Measurements from ENCODE around the gene INPP4A. TPM values are rescaled to one million over a fixed set of nuclear protein-coding genes. Genes with fewer than 3 reads are reported as not detected.

INPP4A gene
- polyA plus RNA-seq, 2 of the 4 experiments (the other 2 are of a cell fraction): 9.4 to 16.0 TPM

DNA sequence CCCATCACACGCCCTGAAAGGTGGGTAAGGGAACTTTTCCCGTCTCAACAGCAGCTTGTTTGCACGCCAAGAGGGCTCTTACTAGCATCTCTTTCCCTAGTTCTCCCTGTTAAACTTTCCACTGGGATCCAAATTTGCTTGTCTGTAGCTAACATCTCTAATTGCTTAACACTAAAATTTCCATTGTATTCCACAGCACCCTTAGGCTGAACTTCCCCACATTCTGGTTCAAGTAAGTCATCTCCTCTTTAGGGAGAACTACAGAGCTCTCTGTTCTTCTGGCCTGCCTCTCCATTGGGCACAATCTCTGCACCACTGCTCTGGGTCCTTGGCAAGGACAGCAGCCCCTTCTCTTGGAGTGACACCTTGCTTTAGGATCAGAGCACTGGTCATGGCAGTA lies 187.7 kb downstream of the INPP4A start:
- Histone ChIP-seq H3K27ac (no peak overlapping the region), H3K9me3 (no peaks in the 10 kb centered on the region), H3K4me2 (no peak overlapping the region), H3K4me3 (no peak overlapping the region), H3K4me1 (no peaks in the 10 kb centered on the region)
- ChIA-PET CTCF (no interaction called here), POLR2A (no interaction called here)
- WGBS (ENCODE audit: missing lambda C conversion rate): 68% methylated on average over 3 of the region's 3 CpGs
- no peak for ATAC-seq
- DNase-seq (ENCODE audit: low read depth in 1 of 2, low spot score in 1 of 2): no peak
- FAIRE-seq: no peak
- TF ChIP-seq, protein P1, sequence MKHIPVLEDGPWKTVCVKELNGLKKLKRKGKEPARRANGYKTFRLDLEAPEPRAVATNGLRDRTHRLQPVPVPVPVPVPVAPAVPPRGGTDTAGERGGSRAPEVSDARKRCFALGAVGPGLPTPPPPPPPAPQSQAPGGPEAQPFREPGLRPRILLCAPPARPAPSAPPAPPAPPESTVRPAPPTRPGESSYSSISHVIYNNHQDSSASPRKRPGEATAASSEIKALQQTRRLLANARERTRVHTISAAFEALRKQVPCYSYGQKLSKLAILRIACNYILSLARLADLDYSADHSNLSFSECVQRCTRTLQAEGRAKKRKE (CRISPR knock-in tag; IDR thresholded peaks at IDR 0.05; ENCODE audit: low read depth): no peak
- TF ChIP-seq HOXA7 (CRISPR knock-in tag; IDR thresholded peaks at IDR 0.05) (no peak), NPAS2 (CRISPR knock-in tag; IDR thresholded peaks at IDR 0.05; ENCODE audit: borderline replicate concordance) (no peak), FOSB (CRISPR knock-in tag; IDR thresholded peaks at IDR 0.05) (no peak), POLR2AphosphoS2 (conservative IDR thresholded peaks at IDR 0.05; ENCODE audit: low read length) (no peak), ZSCAN20 (CRISPR knock-in tag; IDR thresholded peaks at IDR 0.05) (no peak), RNF2 (IDR thresholded peaks at IDR 0.05; ENCODE audit: borderline replicate concordance, low read depth) (no peak), NFE2L2 (conservative IDR thresholded peaks at IDR 0.05; ENCODE audit: low read length) (no peak), FOXS1 (CRISPR knock-in tag; IDR thresholded peaks at IDR 0.05) (no peak), ESRRA (IDR thresholded peaks at IDR 0.05; ENCODE audit: borderline replicate concordance, low read length) (no peak)
- TF ChIP-seq, protein P2, sequence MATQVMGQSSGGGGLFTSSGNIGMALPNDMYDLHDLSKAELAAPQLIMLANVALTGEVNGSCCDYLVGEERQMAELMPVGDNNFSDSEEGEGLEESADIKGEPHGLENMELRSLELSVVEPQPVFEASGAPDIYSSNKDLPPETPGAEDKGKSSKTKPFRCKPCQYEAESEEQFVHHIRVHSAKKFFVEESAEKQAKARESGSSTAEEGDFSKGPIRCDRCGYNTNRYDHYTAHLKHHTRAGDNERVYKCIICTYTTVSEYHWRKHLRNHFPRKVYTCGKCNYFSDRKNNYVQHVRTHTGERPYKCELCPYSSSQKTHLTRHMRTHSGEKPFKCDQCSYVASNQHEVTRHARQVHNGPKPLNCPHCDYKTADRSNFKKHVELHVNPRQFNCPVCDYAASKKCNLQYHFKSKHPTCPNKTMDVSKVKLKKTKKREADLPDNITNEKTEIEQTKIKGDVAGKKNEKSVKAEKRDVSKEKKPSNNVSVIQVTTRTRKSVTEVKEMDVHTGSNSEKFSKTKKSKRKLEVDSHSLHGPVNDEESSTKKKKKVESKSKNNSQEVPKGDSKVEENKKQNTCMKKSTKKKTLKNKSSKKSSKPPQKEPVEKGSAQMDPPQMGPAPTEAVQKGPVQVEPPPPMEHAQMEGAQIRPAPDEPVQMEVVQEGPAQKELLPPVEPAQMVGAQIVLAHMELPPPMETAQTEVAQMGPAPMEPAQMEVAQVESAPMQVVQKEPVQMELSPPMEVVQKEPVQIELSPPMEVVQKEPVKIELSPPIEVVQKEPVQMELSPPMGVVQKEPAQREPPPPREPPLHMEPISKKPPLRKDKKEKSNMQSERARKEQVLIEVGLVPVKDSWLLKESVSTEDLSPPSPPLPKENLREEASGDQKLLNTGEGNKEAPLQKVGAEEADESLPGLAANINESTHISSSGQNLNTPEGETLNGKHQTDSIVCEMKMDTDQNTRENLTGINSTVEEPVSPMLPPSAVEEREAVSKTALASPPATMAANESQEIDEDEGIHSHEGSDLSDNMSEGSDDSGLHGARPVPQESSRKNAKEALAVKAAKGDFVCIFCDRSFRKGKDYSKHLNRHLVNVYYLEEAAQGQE (IDR thresholded peaks at IDR 0.05): no peak

DNA sequence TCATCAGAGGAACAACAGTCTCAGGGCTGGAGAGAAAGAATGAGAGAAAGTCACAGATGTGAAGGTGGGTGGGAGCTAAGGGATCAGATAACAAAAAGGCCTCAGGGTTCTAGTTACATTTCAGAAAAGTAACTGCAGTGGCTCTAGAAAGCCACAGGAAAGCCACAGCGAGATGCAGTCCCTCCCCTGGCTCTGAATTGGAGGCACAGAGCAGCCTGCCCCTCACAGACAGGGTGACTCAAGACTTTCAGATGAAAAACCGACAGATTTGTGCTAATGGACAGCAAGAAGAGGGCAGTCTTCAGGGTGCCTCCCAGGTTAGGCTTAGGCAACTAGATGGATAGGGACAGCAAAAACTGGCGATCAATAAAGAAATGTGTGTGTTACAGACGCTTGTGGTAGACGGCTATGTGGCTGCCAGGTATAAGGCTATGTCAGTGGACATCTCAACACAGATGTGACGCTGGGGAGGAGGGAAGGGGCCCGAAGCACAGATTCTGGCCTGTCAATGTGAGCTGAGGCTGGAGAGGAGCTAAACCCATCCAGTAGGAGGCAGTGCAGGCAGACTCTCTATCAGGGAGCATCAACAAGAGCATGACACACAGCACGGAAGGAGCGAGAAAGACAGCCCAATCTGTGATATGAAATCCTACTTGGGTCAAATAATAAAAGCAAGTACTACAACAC lies 189.9 kb downstream of the INPP4A start:
- Histone ChIP-seq H3K9me3 (no peaks in the 10 kb centered on the region), H3K4me2 (no peak overlapping the region), H3K4me3 (no peak overlapping the region), H3K4me1 (no peaks in the 10 kb centered on the region), H3K27ac (no peak overlapping the region)
- ATAC-seq: peak; percentile 77 to 90
- TF ChIP-seq MAFK (IDR thresholded peaks at IDR 0.05; ENCODE audit: partially characterized antibody): no peak
- TF ChIP-seq JUNB (IDR thresholded peaks at IDR 0.05): no peak
- TF ChIP-seq, protein P3, sequence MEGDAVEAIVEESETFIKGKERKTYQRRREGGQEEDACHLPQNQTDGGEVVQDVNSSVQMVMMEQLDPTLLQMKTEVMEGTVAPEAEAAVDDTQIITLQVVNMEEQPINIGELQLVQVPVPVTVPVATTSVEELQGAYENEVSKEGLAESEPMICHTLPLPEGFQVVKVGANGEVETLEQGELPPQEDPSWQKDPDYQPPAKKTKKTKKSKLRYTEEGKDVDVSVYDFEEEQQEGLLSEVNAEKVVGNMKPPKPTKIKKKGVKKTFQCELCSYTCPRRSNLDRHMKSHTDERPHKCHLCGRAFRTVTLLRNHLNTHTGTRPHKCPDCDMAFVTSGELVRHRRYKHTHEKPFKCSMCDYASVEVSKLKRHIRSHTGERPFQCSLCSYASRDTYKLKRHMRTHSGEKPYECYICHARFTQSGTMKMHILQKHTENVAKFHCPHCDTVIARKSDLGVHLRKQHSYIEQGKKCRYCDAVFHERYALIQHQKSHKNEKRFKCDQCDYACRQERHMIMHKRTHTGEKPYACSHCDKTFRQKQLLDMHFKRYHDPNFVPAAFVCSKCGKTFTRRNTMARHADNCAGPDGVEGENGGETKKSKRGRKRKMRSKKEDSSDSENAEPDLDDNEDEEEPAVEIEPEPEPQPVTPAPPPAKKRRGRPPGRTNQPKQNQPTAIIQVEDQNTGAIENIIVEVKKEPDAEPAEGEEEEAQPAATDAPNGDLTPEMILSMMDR (IDR thresholded peaks at IDR 0.05): peak; percentile 29; the same call in 1 of the 3 replicates
- TF ChIP-seq ZFP36 (IDR thresholded peaks at IDR 0.05; ENCODE audit: borderline replicate concordance, partially characterized antibody): no peak
- no peak for TF ChIP-seq KDM5A (IDR thresholded peaks at IDR 0.05)
- no peak for TF ChIP-seq SMC3 (IDR thresholded peaks at IDR 0.05)
- no peak for TF ChIP-seq RARB (CRISPR knock-in tag; IDR thresholded peaks at IDR 0.05)
- TF ChIP-seq RAD21 (conservative IDR thresholded peaks at IDR 0.05 in 1 of 2, IDR thresholded peaks at IDR 0.05 in 1 of 2): peak in 1 of 2 experiments; percentile 21; a peak in 1 of 5 replicates
- no peak for TF ChIP-seq CEBPB (IDR thresholded peaks at IDR 0.05)
- no peak for TF ChIP-seq RNF2 (IDR thresholded peaks at IDR 0.05; ENCODE audit: borderline replicate concordance, low read depth)
- no peak for TF ChIP-seq BHLHE40 (IDR thresholded peaks at IDR 0.05; ENCODE audit: low read depth, low read length)
- TF ChIP-seq SREBF2 (IDR thresholded peaks at IDR 0.05): no peak
- TF ChIP-seq, protein P4, sequence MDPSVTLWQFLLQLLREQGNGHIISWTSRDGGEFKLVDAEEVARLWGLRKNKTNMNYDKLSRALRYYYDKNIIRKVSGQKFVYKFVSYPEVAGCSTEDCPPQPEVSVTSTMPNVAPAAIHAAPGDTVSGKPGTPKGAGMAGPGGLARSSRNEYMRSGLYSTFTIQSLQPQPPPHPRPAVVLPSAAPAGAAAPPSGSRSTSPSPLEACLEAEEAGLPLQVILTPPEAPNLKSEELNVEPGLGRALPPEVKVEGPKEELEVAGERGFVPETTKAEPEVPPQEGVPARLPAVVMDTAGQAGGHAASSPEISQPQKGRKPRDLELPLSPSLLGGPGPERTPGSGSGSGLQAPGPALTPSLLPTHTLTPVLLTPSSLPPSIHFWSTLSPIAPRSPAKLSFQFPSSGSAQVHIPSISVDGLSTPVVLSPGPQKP (IDR thresholded peaks at IDR 0.05; ENCODE audit: low read depth, low read length): no peak
- no peak for TF ChIP-seq GATA3 (IDR thresholded peaks at IDR 0.05; ENCODE audit: borderline replicate concordance)
- TF ChIP-seq, protein P2 (IDR thresholded peaks at IDR 0.05): no peak
- TF ChIP-seq NPAS2 (CRISPR knock-in tag; IDR thresholded peaks at IDR 0.05; ENCODE audit: borderline replicate concordance): no peak
- no peak for FAIRE-seq
- 66% methylated on average over 9 of the region's 9 CpGs for WGBS (ENCODE audit: missing lambda C conversion rate)
- ChIA-PET CTCF (interaction anchor here (0.7 to 1.2 kb wide), 2 partner anchors 203 to 432 kb away, joined by 3 read pairs; no protein-coding TSS in a partner anchor), POLR2A (no interaction called here)
- peak; percentile 3 to 29 for DNase-seq (ENCODE audit: low read depth in 1 of 2, low spot score in 1 of 2)
